Adipocyte (in vitro differentiated cells): ENCODE measurements around the gene TIAM2.

Experiments
- DNase-seq: peaks from one replicate; pipeline ENCODE4 v3.0.0-alpha.2; 2015; ENCODE audit warnings: low read depth
- H3K27me3 ChIP-seq: replicated peaks from 2 replicates; pipeline ENCODE4 v1.7.0; 2013; ENCODE audit warnings: mild to moderate bottlenecking, low read length, moderate library complexity; ENCODE audit not compliant: control insufficient read depth, insufficient read depth
- H3K36me3 ChIP-seq: 2 replicates; pipeline ENCODE4 v1.7.0; 2013; ENCODE audit warnings: low read length, mild to moderate bottlenecking, moderate library complexity; ENCODE audit not compliant: control insufficient read depth, insufficient read depth, severe bottlenecking
- H3K4me1 ChIP-seq: 2 replicates; pipeline ENCODE4 v1.7.0; 2013; ENCODE audit warnings: mild to moderate bottlenecking, low read length, moderate library complexity; ENCODE audit not compliant: control insufficient read depth, insufficient read depth
- H3K4me3 ChIP-seq: 2 replicates; pipeline ENCODE4 v1.7.0; 2013; ENCODE audit warnings: mild to moderate bottlenecking, low read length, moderate library complexity
- H3K9ac ChIP-seq: 2 replicates; pipeline ENCODE4 v1.7.0; 2013; ENCODE audit warnings: mild to moderate bottlenecking, low read length, moderate library complexity
- H3K9me3 ChIP-seq: 2 replicates; pipeline ENCODE4 v1.7.0; 2013; ENCODE audit warnings: mild to moderate bottlenecking, low read length, moderate library complexity; ENCODE audit not compliant: control insufficient read depth

TIAM2 gene

DNA sequence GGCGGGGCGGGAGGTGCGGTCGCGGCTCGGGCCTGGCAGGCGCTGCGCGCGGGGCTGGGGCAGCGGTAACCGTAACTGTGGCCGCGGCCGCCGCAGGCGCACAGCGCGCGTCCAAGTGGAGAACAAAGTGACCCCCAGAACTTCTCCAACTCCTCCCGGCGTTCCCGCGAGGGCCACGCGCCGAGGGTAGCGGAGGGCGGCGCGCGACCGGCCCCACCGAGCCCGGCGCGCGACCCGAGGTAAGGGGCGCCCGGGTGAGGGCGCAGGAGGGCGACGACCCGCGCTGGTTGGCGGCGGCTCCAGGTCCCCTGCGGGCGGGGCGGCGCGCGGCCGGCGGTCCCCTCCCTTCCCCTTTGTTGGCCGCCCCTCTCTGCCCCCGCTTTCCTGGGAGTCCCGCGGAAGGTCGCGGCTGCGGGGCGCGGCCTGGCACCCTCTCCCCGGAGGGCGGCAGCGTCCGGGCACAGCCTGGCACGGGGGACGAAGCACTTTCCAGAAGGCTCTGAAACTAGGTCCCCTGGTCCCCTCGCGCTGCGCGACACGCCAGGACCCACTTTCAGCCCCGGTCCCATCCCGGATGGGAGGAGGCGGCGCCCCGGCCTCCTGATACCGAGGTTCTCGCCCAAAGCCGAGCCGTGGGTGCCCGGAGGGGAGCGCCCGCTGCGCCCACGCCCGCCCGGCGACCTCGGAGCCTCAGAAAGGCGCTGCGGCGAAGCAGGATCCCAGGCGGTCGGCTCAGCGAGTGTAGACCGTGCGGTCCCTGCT is at the start of gene TIAM2:
TSS of gene TIAM2 (plus strand) at position 62 of the 762 bp plus-strand sequence. CDS start 133,909 bp downstream, outside the sequence.
- no peaks in the 10 kb centered on the region for H3K27me3 ChIP-seq
- H3K36me3 ChIP-seq: no peaks in the 10 kb centered on the region
- no peaks in the 10 kb centered on the region for H3K4me1 ChIP-seq
- H3K4me3 ChIP-seq: peak within 1 kb of the TSS; percentile 83
- DNase-seq: peak; percentile 61
- peak within 1 kb of the TSS; percentile 76 for H3K9ac ChIP-seq
- H3K9me3 ChIP-seq: no peaks in the 10 kb centered on the region

DNA sequence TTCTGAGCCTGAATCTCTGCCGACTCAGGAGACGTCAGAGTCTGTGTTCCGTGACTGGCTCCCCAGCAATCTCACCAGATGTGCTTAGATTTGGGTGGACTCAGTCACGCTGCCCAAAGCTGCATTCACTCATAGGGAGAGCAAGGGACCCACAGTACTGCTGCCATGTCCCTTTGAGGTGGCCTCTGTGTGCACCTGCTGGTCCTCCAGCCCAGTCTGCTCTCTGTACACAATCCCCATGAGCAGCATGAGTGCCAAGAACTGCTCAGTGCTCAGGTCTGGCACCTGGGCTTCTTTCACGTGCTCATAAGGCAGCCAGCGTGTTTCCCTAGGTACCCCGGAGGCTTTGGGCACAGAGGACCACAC is 44.2 kb upstream of the TIAM2 start:
- DNase-seq: no peak
- Histone ChIP-seq H3K9ac (no peak overlapping the region), H3K27me3 (no peaks in the 10 kb centered on the region), H3K4me3 (no peak overlapping the region), H3K4me1 (no peaks in the 10 kb centered on the region), H3K36me3 (no peaks in the 10 kb centered on the region), H3K9me3 (no peaks in the 10 kb centered on the region)

GRCh38 chr6:154951345-154952200 is 43.5 kb upstream of the TIAM2 start:
- Histone ChIP-seq H3K9me3 (no peaks in the 10 kb centered on the region), H3K4me3 (no peak overlapping the region), H3K9ac (no peak overlapping the region), H3K36me3 (no peaks in the 10 kb centered on the region), H3K4me1 (no peaks in the 10 kb centered on the region), H3K27me3 (no peaks in the 10 kb centered on the region)
- no peak for DNase-seq

DNA sequence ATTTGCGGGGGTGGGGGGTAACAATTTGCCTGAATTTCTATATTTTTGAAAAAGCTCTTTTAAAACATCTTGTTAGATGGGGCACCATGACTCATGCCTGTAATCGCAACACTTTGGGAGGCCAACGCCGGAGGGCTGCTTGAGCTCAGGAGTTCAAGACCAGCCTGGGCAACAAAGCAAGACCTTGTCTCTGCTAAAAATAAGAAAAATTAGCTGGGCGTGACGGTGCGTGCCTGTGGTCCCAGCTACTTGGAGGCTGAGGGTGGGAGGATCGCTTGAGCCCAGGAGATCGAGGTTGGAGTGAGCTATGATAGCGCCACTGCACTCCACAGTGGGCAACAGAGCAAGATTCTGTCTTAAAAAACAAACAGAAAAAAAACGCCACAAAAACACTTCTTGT is 41.5 kb upstream of the TIAM2 start:
- Histone ChIP-seq H3K36me3 (no peaks in the 10 kb centered on the region), H3K4me1 (no peaks in the 10 kb centered on the region), H3K4me3 (no peak overlapping the region), H3K9me3 (no peaks in the 10 kb centered on the region), H3K27me3 (no peaks in the 10 kb centered on the region), H3K9ac (no peak overlapping the region)
- no peak for DNase-seq

- no peak overlapping the region for H3K9ac ChIP-seq
- H3K4me3 ChIP-seq: no peak overlapping the region
- H3K9me3 ChIP-seq: no peaks in the 10 kb centered on the region
- no peaks in the 10 kb centered on the region for H3K36me3 ChIP-seq
- no peaks in the 10 kb centered on the region for H3K4me1 ChIP-seq
- H3K27me3 ChIP-seq: no peaks in the 10 kb centered on the region
- no peak for DNase-seq
Measured at GRCh38 chr6:154954347-154954746, 40.8 kb upstream of the TIAM2 start.

DNA sequence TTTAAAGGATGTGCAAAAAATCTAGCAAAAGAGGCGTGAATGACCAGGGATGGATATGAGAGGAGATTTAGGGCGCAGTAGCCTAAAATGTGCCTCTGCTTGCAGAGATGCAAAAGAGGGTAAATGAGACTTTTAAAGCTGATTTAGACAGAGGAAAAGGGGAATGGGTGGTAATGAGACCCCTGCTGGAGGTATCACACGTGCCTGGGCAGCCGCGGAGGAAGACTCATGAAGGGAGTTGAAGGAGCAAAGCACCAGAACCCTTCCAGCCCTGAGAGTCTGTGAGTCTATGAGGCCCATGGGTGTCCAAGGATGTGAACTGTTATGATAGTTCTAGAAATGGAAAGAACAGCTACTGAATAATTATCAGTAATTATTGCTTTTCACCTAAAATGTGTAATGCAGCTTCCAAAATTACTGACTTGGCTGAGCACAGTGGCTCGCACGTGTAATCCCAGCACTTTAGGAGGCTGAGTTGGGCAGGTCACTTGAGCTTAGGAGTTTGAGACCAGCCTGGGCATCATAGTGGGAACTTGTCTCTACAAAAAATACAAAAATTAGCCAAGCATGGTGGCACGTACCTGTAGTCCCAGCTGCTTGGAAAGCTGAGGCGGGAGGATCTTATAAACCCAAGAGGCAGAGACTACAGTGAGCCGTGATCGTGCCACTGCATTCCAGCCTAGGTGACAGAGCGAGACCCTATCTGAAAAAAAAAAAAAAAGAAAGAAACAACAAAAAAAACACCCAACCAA is 38.2 kb upstream of the TIAM2 start:
- no peak for DNase-seq
- H3K4me3 ChIP-seq: no peak overlapping the region
- H3K9ac ChIP-seq: no peak overlapping the region
- no peaks in the 10 kb centered on the region for H3K36me3 ChIP-seq
- no peaks in the 10 kb centered on the region for H3K27me3 ChIP-seq
- no peaks in the 10 kb centered on the region for H3K4me1 ChIP-seq
- no peaks in the 10 kb centered on the region for H3K9me3 ChIP-seq

GRCh38 chr6:154958469-154958868 is 36.6 kb upstream of the TIAM2 start:
- H3K9ac ChIP-seq: no peak overlapping the region

DNA sequence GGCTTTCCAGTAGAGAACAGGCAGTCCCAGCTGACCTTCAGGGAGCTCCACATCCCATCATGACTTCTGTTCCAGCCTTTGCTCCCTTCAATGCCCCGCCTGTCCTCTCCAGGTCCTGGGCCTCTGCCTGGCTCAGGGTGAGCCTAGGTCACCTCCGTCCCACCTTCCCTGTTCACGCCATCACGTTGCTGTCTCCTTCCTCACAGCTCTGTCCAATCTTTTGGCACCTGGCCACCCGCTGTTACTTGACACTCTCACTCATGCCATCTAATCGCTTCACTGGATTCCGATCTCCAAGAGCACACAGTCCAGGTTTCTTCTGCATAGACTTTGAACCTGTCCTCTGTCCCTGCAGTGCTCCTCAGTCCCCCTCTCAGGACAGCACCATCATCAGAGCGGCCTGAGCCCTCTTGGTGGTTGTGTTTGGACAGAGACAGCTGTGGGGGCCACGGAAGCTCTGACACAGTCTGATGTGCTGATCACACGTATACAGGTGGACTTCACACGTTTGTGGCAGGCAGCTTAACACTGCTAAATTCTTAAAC is 34.7 kb upstream of the TIAM2 start:
- Histone ChIP-seq H3K27me3 (no peaks in the 10 kb centered on the region), H3K4me1 (peaks cover 10% of the 10 kb centered on the region), H3K4me3 (no peak overlapping the region), H3K9me3 (no peaks in the 10 kb centered on the region), H3K36me3 (no peaks in the 10 kb centered on the region), H3K9ac (no peak overlapping the region)
- DNase-seq: no peak

More at GRCh38 chr6:154958469-154958868, 36.6 kb upstream of the TIAM2 start:
- no peak for DNase-seq
- H3K27me3 ChIP-seq: no peaks in the 10 kb centered on the region
- H3K36me3 ChIP-seq: no peaks in the 10 kb centered on the region
- H3K9me3 ChIP-seq: no peaks in the 10 kb centered on the region
- H3K4me1 ChIP-seq: peaks cover 10% of the 10 kb centered on the region
- no peak overlapping the region for H3K4me3 ChIP-seq

DNA sequence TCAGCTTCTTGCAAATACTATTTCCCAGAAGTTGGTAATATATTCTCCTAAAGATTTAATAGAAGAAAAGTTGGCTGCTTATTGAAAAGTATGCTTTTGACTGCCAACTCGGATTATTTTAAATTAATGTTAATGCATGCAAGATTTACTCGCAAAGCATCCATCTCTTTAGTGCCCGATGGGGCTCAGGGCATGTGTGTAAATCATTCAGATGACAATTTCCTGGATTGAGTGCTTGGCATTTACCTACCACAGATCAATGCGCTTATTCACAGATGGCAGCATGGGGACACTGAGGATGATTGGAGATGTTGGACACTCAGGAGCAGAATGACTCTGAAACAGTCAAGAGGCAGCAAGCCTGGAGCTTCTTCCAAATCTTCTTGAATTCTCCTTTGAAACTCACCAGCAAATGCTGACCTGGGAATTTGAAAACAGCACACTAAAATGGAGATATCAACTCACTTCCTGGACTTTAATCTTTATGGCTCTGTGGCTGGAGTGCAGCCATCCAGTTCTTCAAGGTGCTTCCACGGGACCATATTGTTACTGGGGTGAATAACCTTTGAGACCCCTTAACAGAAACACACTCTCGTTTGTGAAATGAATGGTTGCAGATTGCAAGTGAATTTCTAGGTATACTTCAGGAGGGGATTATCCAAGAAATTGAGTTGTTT is 34.1 kb upstream of the TIAM2 start:
- no peaks in the 10 kb centered on the region for H3K9me3 ChIP-seq
- H3K36me3 ChIP-seq: no peaks in the 10 kb centered on the region
- no peak overlapping the region for H3K4me3 ChIP-seq
- no peak overlapping the region for H3K9ac ChIP-seq
- H3K4me1 ChIP-seq: peaks cover 10% of the 10 kb centered on the region
- no peak for DNase-seq
- H3K27me3 ChIP-seq: no peaks in the 10 kb centered on the region

DNA sequence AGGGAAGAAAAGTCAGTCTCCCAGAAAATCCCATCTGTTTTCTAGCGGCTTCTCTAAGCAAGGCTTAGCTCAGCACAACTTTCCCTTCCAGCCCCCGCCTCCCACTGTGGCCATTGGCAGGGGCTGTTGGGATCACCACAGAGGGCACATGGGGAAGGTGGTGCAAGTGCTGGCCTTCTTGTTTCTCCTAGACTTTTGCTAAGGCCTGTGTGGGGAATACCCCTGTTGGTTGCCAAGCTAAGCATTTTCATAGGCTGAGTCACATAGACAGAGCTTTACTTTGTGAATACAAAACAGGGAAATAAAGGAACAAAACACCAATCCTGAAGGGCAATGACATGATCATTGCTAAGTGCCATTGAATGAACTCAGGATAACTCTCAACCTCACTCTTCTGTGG is 32.4 kb upstream of the TIAM2 start:
- Histone ChIP-seq H3K9me3 (no peaks in the 10 kb centered on the region), H3K9ac (no peak overlapping the region), H3K4me3 (no peak overlapping the region), H3K36me3 (no peaks in the 10 kb centered on the region), H3K4me1 (peaks cover 10% of the 10 kb centered on the region), H3K27me3 (no peaks in the 10 kb centered on the region)
- DNase-seq: peak; percentile 79
